ENCODE measurements around the gene MUC22. TPM values are rescaled to one million over a fixed set of nuclear protein-coding genes. Genes with fewer than 3 reads are reported as not detected.
A peak's percentile ranks its signal among the peaks of the same experiment; 100 is the strongest.

Gene MUC22
- total and polyA plus RNA-seq, 2 of the 4 experiments (the other 2 are of a cell fraction), result 0.02 TPM; not detected in 1

DNA sequence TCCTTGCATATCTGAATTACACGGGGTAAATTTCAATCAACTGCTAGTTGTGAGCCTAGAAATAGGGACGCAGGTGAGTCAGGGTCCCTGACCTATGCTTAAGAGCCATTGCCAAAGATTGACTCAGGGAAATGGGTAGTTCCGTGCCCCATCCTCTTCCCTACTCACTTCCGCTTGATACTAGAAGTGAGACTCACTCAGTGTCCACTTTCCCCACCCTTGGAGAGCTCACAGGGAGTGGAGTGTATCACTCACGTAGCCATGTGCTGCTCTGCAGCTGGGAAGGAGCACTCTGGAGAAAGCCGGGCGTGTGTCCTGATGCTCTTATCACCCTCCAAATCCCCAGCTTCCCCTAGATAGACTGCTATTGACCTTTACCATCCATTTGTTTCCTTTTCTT, 543 bp upstream of the MUC22 start:
- in situ Hi-C loops (cut with MboI; ENCODE audit: low sequenced_read_pairs) (no loop called here), dilution Hi-C loops (cut with HindIII; ENCODE audit: low sequenced_read_pairs, unreplicated experiment) (no loop called here), intact Hi-C loops (cut with micrococcal nuclease) (no loop called here)
- Histone ChIP-seq H2AFZ (replicated peaks; ENCODE audit: low read length, poor library complexity) (no peak overlapping the region), H2BK120ac (ENCODE audit: low read depth, low read length) (no peak overlapping the region), H3K23ac (ENCODE audit: low read depth, low read length) (no peak overlapping the region), H3K79me1 (ENCODE audit: low read depth in 1 of 2, low read length in 2 of 2) (no peaks in the 10 kb centered on the region), H3K4me1 (ENCODE audit: control insufficient read depth, insufficient read depth, low read length) (peaks cover 5% of the 10 kb centered on the region), H3K27me3 (ENCODE audit: control insufficient read depth, insufficient read depth, low read length) (no peaks in the 10 kb centered on the region; the same call in 1 of the 2 replicates), H4K91ac (ENCODE audit: insufficient read depth, low read depth, low read length) (no peak overlapping the region; the same call in 1 of the 2 replicates), H4K20me1 (ENCODE audit: insufficient read depth, low read length) (no peaks in the 10 kb centered on the region), H3K18ac (ENCODE audit: low read depth, low read length) (no peak overlapping the region), H3K4ac (ENCODE audit: low read depth, low read length) (no peak overlapping the region), H3K9me1 (ENCODE audit: insufficient read depth, low read length) (peaks cover 3% of the 10 kb centered on the region; the same call in 1 of the 2 replicates), H3K9me3 (ENCODE audit: control insufficient read depth, insufficient read depth, low read length) (no peaks in the 10 kb centered on the region; the same call in 1 of the 2 replicates), H3K9ac (ENCODE audit: low read depth, low read length) (no peak overlapping the region), H2BK20ac (ENCODE audit: low read depth, low read length) (no peak overlapping the region), H4K8ac (ENCODE audit: low read depth in 2 of 2, low read length in 2 of 2) (no peak overlapping the region), H2BK5ac (ENCODE audit: low read depth, low read length, poor library complexity, severe bottlenecking) (no peak overlapping the region), H2BK15ac (ENCODE audit: low read depth, low read length) (no peak overlapping the region), H3K56ac (ENCODE audit: extremely low read depth, insufficient read depth, low read length) (no peak overlapping the region), H3K36me3 (ENCODE audit: control insufficient read depth, insufficient read depth, low read length) (no peaks in the 10 kb centered on the region), H3K4me3 (ENCODE audit: insufficient read depth, low read depth, low read length) (no peak overlapping the region), H3K4me2 (ENCODE audit: low read depth, low read length) (no peak overlapping the region), H2AK5ac (ENCODE audit: low read depth, low read length) (peak overlapping the region; percentile 33; the same call in 1 of the 2 replicates), H4K5ac (ENCODE audit: low read depth, low read length) (no peak overlapping the region), H3K14ac (replicated peaks; ENCODE audit: low read depth, low read length) (no peak overlapping the region), H3K27ac (ENCODE audit: insufficient read depth, low read length) (no peak overlapping the region), H2AK9ac (replicated peaks; ENCODE audit: low read depth, low read length, poor library complexity) (no peak overlapping the region)
- WGBS, 2 experiments (ENCODE audit: extremely low coverage in 2 of 2, insufficient read length in 1 of 2), result 72% methylated on average over 3 of the region's 7 CpGs; no CpG with 5 or more reads in 1 of the 2 experiments
- ATAC-seq (ENCODE audit: low read depth), result no peak
- DNase-seq, result no peak
- TF ChIP-seq USF2 (IDR thresholded peaks at IDR 0.05; ENCODE audit: low read depth, low read length) (no peak), MAFK (IDR thresholded peaks at IDR 0.05; ENCODE audit: low read depth, low read length) (no peak), MAZ (IDR thresholded peaks at IDR 0.05; ENCODE audit: borderline replicate concordance, low read depth, low read length) (no peak), NFE2L2 (IDR thresholded peaks at IDR 0.05; ENCODE audit: low read depth, low read length) (no peak)
- ChIA-PET POLR2A (ENCODE audit: unreplicated experiment) (no interaction called here), CTCF (no interaction called here)
- BruUV-seq (replicated peaks), result no TSS peak

All from IMR-90 (cell line).